GM12864 (cell line): Measurements from ENCODE around the gene MAPKAP1.

Experiments used
- DNase-seq: peaks from one replicate; pipeline ENCODE4 v3.0.0-alpha.2; 2011; ENCODE audit warnings: low read depth
- H3K4me3 ChIP-seq: 2 replicates; pipeline ENCODE4 v1.5.1; 2011; ENCODE audit warnings: mild to moderate bottlenecking, low read depth, low read length, control low read depth
- CTCF ChIP-seq: IDR thresholded peaks from 2 replicates; pipeline ENCODE4 v1.5.1; 2011; ENCODE audit warnings: low read depth, mild to moderate bottlenecking, moderate library complexity, low read length, control low read depth, inconsistent platforms; ENCODE audit errors: missing control alignments

The MAPKAP1 gene

GRCh38 chr9:125524583-125525355 is 182.2 kb downstream of the MAPKAP1 start:
- no peak overlapping the region for H3K4me3 ChIP-seq
- DNase-seq: no peak
- no peak for TF ChIP-seq CTCF

- H3K4me3 ChIP-seq: no peak overlapping the region
- no peak for DNase-seq
- TF ChIP-seq CTCF: no peak
Observed at GRCh38 chr9:125523681-125524080, 183.3 kb downstream of the MAPKAP1 start.

- no peak overlapping the region for H3K4me3 ChIP-seq
- TF ChIP-seq CTCF: no peak
- DNase-seq: no peak
Observed at GRCh38 chr9:125522328-125522725, 184.7 kb downstream of the MAPKAP1 start.

- no peak for TF ChIP-seq CTCF
- DNase-seq: no peak
- no peak overlapping the region for H3K4me3 ChIP-seq
Observed at GRCh38 chr9:125521462-125522327, 185.3 kb downstream of the MAPKAP1 start.

- DNase-seq: no peak
- H3K4me3 ChIP-seq: no peak overlapping the region
- no peak for TF ChIP-seq CTCF
Observed at GRCh38 chr9:125519734-125520133, 187.3 kb downstream of the MAPKAP1 start.

- no peak for DNase-seq
- TF ChIP-seq CTCF: no peak
- H3K4me3 ChIP-seq: no peak overlapping the region
Observed at GRCh38 chr9:125517577-125517976, 189.4 kb downstream of the MAPKAP1 start.
